GM18909 (cell line): ENCODE measurements around the gene SLC43A1.
"Not testable (repeated sequence)": the region's sequence is repeated elsewhere in the genome, so short reads cannot be mapped to it uniquely, and the experiment has no call there.

Experiments used
- ATAC-seq: cut with Tn5 transposase; IDR thresholded peaks from one replicate; pipeline ENCODE4 v1.9.1; 2021; ENCODE audit warnings: mild to moderate bottlenecking; ENCODE audit not compliant: unreplicated experiment, poor library complexity

SLC43A1 gene

DNA sequence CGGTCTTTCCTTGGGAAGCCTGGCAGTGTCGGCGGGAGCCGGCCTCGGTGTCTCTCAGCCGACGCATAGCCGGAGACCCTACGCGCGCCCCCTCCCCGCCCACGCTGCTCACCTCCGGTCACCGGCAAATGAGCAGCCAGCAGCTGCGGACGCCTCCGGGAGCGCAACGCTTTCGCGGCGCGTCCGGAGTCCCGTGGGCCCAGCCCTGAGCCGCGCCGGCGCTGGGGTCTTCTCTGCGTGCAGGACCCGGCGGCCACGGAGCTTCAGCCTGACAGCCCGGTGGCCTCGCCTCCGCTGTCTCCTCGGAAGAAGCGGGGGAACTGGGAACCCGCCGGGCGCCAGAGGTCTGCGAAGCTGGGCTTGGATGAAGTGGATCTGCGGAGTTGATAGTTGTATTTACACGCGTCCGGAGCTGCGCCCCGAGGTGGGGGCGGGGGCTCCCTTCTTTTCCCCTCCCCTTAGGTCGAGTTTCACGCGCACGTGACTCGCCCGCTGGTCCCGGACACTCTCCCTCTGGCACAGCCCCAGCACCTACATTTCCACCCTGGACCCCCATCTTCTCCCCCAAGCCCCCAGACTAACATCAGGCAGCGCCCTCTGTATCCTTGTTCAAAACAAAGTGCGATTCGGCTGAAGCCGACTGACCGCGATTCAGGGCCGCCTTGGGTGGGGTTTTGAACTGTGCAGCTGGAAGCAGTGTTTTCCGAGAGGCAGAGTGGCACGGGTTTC, at the start of gene SLC43A1:
Gene SLC43A1, minus strand, starts transcription at position 371 of the 729 bp plus-strand sequence. CDS start 1,591 bp downstream, outside the sequence.
- ATAC-seq = peak; percentile 46

DNA sequence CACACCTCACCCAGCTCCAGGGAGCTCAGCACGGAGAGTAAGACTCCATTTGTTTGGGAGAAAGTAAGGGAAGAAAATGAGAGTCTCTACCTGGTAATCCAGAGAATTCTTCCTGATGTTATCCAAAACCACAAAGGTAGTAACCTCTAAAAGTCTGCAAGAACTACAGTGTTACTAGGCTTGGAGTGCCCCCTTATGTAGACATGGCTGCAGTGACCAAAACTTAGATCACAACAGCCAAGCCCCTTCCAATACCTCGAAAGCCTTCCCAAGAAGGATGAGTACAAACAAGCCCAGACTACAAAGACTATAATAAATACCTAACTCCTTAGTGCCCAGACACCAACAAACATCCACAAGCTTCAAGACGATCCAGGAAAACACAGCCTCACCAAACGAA, 47.1 kb upstream of the SLC43A1 start:
- no peak for ATAC-seq

DNA sequence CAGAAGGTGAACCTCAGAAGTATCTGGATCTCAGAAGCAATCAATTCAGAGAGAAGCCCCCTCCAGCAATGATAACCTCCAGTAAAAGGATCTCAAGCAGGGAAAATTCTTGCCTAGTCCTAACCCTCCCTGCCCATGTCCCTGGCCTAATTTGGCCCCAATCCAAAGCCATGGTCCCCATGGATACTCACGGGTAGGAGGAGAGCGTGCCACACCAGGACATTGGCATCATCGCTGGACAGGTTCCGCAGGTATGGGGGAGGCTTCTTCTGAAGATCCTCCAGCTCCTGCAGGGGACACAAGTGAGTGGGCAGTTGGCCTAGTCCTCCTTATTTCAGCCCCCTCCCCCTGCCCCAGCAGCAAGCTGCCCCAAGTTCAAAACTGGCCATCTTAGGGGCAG, 44.6 kb upstream of the SLC43A1 start:
- no peak for ATAC-seq

DNA sequence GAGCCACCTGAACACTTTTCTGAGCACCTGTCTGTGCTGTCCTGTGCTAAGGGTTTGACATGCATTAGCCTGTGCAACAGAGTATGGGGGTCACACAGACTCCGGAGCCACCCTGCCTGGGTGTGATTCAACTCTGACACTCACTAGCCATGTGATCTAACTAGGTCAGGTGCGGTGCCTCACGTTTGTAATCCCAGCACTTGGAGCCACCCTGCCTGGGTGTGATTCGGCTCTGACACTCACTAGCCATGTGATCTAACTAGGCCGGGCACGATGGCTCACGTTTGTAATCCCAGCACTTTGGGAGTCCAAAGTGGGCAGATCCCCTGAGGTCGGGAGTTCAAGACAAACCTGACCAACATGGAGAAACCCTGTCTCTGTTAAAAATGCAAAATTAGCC, 40.5 kb upstream of the SLC43A1 start:
- no peak for ATAC-seq

DNA sequence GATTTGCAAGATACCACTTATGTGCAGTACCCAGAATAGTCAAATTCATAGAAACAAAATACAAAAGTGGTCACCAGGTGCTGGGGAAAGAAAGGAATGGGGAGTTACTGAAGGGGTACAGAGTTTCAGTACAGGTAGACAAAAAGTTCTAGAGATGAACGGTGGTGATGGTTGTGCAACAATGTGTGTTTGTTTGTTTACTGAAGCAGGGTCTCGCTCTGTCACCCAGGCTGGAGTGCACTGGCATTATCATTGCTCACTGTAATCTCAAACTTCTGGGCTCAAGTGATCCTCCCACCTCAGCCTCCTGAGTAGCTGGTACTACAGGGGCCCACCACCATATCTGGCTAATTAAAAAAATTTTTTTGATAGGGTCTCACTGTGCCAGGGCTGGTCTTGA, 39.9 kb upstream of the SLC43A1 start:
- ATAC-seq = no peak

DNA sequence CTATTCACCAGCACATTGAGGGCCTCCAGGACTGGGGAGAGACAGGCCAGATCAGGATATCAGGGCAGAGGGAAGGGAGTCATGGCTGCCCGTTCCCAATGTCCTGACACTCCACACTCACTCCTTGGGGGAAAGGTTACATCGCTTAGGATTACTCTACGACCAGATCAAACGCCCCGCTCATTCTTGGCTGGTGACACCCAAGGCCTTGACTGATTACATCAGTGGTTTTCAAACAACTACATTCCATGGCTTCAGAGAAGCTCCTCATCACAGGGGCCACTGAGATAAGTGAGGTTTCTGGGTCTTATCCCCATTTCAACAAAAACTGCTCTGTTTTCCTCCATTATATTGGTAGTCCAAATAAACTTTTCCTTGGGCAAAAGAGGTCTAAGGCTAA, 37.0 kb upstream of the SLC43A1 start:
- ATAC-seq = no peak

DNA sequence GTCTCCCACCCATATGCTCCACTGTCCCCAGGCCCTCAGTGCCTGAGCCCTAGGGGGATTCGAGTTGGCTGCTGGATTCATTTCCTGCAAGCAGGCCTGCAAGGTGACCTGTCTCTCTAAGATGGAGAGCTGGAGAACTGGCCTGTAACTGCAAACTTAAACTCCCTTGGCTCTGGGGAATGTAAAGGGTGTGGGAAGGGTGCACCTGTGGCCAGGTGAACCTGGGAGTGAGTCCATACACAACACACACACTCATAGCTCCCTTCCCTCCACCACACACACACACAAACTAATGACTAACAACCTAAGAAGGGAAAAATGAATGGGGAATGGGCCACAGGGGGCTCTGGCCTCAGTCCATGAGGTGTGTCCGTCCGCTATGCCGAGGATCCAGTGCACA, 36.4 kb upstream of the SLC43A1 start:
- no peak for ATAC-seq

DNA sequence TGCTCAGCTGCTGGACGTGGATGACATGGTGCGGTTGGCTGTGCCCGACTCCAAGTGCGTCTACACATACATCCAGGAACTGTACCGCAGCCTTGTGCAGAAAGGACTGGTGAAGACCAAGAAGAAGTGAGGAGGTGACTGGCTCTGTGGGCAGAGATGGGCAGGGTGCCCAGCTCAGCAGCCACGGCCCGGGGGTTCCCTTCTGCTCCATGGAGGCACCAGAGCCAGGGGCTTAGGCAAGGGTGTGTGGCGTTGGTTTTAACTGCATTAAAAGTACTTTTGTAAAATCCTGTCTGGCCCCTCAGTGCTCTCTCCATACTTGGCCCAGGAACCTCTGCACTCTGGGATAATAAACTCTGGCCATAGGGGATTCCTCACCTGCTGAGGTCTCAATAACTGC, 34.5 kb upstream of the SLC43A1 start:
- no peak for ATAC-seq

DNA sequence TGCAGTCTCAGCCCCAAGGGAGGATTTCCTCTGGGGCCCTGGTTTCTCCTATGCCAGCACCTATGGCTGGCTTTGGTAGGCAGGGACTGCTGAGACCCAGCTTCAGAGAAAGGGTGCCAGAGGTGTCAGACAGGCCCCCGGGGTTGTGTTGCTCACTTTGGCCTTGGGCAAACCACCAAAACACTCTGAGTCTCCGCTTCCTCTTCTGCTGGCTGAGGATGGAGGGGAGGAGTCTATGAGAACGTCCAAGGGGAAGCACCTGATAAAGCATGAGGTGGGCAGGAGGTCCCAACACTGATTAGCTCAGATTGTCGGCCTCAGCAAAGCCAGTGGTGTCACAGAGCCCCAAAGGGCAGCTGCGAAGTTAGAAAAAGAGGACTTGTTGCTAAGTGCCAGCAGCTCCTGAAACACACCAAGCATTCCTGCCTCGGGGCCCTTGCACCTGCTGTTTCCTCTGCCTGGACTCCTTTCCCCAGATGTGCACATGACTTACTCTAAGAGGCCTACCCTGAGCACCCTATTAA, 32.4 kb upstream of the SLC43A1 start:
- ATAC-seq = peak; percentile 92

DNA sequence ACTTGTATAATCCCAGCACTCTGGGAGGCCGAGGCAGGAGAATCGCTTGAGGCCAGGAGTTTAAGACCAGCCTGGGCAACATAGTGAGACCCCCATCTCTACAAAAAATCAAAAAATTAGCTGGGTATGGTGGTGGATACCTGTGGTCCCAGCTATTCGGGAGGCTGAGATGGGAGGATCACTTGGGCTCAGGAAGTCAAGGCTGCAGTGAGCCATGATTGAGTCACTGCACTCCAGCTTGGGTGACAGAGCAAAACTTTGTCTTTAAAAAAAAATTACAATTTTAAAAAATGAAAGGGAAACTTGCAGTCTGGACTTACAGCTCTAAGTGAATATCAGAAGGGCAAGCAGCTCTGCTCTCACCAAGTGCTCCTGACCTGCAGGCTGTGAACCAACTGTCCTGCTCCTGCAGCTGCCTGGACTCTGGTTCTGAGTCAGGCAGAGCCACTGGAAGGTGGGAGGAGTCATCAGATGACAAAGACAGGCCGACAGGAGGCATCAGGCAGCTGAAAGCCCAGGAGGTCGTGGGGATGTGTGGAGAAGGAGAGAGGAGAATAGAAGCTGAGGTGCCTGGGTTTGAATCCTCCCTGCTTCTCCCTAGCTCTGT, 31.5 kb upstream of the SLC43A1 start:
- peak; percentile 53 for ATAC-seq

DNA sequence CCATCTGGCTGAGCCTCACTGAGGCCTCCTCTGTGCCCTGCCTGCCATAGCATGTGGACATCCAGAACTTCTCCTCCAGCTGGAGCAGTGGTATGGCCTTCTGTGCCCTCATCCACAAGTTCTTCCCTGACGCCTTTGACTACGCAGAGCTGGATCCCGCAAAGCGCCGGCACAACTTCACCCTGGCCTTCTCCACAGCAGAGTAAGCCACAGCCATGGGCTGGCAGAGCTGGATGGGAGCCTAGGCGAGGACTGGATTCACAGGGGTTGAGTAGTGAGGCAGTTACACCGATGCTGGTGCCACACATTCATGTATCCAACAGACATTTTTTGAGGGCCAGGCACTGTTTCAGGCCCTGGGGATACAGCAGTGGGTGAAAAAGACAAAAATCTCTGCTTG, 30.9 kb upstream of the SLC43A1 start:
- ATAC-seq = no peak

DNA sequence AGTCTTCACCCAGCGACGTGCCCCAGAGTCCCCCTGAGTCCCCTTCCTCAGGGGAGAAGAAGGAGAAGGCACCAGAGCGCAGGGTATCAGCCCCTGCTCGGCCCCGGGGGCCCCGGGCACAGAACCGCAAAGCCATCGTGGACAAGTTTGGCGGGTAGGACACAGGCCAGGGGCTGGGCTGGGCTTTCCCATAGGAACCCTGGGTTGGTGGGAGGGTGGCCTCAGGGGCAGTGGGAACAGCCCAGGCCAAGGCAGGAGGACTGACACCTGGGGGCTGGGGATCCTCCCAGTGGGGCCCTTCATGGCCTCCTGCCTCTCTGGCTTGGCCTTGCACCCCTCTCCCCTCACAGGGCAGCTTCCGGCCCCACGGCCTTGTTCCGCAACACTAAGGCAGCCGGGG, 30.4 kb upstream of the SLC43A1 start:
- ATAC-seq = no peak

DNA sequence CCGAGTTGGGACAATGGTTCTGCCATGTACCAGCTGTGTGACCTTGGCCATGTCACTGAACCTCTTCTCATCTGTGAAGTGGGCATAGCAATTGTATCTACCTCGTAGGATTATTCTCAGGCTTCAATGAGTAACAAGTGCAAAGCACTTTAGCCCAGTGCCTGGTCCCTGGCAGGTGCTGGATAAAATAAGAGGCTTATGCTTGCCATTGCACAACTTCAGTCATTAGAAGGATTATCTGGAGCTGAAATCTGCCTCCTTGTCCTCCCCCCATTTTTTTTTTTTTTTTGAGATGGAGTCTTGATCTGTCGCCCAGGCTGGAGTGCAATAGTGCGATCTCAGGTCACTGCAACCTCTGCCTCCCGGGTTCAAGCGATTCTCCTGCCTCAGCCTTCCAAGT, 29.1 kb upstream of the SLC43A1 start:
- no peak for ATAC-seq

DNA sequence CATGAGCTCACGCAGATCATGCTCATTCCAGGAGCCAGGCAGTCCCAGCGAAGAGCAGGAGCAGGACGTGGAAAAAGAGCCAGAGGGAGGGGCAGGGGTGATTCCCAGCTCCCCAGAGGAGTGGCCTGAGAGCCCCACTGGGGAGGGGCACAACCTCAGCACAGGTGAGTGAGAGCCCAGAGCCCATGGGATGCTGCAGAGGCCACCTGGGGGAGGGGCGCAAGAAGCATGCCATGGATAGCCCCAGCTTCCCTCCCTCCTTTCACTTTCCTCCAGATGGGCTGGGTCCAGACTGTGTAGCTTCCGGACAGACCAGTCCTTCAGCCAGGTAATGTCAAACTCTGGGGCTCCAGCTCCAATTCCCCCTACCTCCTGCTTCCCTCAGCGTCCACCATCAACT, 28.1 kb upstream of the SLC43A1 start:
- no peak for ATAC-seq

DNA sequence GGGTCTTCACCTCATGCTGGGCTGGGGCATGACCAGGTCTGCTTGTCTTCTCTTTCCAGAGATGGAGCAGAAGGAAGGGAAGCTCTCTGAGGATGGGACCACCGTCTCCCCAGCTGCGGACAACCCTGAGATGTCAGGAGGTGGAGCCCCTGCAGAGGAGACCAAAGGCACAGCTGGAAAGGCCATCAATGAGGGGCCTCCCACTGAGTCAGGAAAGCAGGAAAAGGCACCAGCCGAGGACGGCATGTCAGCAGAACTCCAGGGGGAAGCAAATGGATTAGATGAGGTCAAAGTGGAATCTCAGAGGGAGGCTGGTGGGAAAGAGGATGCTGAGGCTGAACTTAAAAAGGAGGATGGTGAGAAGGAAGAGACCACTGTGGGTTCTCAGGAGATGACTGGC, 27.1 kb upstream of the SLC43A1 start:
- ATAC-seq = no peak

DNA sequence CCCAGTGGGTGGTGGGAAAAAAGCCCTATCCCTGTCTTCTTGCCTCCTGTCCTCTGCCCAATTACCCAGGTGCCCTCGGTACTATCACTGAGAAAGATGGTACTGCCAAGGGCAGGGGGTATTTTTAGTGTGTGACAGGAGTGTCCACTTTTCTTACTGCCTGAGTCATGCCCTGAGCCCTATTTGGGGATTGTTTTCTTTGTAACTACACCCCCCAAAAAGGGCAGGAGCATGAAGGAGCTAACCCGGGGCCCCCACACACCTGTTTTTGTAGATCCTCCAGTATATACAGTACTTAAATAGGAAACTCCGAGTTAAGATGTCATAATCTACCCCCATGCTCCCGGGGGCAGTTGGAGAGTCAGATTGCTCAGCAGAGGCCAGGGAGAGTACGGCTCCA, 25.7 kb upstream of the SLC43A1 start:
- no peak for ATAC-seq

DNA sequence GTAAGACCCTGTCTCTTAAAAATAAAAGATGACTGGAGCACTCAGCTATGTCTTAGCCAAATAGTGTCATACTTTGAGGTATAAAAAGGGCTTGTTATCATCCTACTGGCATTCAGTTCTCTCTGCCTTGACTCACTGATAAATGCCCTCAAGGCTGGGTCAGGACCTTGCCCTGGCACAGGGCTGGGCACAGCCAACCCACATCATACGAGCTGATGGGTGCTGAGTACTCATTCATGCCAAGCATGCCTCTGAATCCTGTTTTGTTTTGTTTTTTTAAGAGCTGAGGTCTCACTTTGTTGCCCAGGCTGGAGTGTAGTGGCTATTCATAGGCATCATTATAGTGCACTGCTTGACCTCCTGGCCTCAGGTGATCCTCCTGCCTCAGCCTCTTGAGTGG, 23.8 kb upstream of the SLC43A1 start:
- no peak for ATAC-seq

DNA sequence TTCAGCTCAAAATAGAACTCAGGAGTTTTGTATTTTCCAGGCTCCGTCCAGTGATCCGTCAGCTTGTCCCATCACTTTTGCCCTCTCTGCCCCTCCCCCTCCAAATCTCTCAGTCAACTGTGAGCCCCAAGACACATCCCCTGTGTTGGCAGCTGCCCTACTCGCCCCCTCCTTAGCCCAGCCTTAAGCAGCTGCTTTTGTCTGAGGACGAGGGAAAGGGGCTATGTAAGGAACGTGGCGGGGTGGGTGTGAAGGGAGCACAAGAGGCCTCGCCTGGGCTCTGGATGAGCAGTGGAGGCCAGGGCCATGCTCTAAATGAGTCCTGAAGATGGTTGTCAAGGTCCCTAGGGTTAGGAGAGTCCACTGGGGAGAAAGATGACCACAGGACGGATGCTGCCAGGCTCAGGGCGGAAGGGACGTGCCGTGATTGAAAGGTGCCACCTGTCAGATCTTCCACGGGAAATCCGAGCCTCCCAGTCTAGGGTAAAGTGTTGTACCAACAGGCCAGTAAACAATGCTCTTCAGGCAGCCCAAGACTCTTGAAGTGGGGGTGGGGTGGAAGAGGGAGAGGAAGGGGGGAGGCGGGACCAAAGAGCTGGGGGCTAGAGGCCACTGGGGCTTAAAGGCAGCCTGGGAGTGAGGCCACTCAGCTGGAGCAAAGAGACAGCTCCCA, 21.6 kb upstream of the SLC43A1 start, which contains the start of gene SMTNL1:
Gene SMTNL1, plus strand, starts transcription at position 649 of the 673 bp plus-strand sequence. CDS start 5,048 bp downstream, outside the sequence.
- ATAC-seq = no peak

DNA sequence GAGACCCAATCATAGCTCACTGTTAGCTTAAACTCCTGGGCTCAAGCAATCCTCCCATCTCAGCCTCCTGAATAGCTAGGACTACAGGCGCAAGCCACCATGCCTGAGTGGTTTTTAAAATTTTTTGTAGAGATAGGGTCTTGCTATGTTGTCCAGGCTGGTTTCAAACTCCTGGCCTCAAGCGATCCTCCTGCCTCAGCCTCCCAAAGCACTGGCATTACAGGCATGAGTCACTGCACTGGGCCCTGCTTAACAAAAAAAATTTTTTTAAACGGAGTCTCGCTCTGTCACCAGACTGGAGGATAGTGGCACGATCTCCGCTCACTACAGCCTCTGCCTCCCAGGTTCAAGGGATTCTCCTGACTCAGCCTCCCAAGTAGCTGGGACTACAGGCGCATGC, 18.9 kb upstream of the SLC43A1 start:
- ATAC-seq = not testable (repeated sequence)

DNA sequence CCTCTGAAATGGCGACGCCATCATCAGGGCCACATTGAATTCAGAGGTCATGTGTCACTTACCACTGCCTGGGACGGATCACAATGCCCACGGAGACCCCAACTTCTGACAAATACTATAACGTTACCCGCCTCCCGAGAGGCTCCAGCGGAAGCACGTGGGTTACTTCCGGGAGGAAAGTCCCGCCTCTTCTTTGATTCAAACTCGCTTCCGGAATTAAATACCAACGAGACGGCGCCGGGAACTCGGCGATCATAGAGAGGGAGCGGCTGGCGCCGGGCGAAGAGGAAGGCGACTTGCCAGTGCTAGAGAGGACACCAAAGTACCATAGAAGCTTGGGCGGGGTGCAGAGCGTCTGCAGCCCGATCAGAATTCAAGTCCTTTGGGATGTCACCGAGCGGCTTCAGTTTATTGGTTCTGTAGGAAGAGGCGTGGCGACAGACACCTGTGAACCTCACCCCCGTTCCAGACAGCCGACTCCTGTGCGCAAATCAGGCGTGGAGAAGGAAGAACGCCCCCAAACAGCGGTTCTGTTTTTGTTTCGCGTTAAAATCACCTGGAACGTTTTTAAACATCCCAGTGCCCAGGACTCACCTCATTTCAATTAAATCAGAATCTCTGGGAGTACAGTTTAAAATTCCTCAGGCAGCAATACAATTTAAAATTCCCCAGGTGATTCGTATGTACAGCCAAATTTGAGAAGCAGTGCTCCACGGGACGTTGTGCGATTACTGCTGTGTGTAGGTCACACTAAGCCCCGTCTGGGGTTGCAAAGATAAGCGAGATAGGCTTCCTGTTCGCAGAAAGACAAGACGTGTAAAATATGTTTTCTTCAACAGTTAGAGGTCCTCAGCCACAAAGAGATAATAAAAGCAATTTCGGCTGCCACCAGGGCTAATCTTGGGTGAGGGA, 15.3 kb upstream of the SLC43A1 start, which contains the start of gene TIMM10:
Gene TIMM10, minus strand, starts transcription at position 159 of the 912 bp plus-strand sequence. CDS start 565 bp downstream, outside the sequence.
- ATAC-seq = peak; percentile 99
